ENCODE measurements around the gene TBX10. TPM values are rescaled to one million over a fixed set of nuclear protein-coding genes. Genes with fewer than 3 reads are reported as not detected.
"Not testable (repeated sequence)": the region's sequence is repeated elsewhere in the genome, so short reads cannot be mapped to it uniquely, and the experiment has no call there.

Gene TBX10
- total RNA-seq, 1 donor: not detected

DNA sequence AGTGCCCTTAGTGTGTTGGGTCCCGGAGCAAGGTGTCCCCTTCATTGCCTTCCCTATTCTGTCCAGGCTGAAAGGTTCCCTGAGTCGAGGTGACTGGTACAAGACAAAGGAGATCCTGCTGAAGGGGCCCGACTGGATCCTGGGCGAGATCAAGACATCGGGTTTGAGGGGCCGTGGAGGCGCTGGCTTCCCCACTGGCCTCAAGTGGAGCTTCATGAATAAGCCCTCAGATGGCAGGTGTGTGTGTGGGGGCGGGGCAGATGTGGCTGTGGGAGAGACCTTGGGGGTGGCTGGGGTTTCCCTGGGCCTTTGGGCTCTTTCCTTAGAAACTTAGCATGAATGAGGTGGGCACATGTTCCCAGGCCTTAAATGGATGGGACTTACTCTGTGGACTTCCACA is 31.1 kb downstream of the TBX10 start:
- no peak for TF ChIP-seq CTCF (IDR thresholded peaks at IDR 0.05; ENCODE audit: insufficient read depth, low read length)
- DNase-seq (ENCODE audit: low read depth): no peak
- no peak overlapping the region for H3K4me3 ChIP-seq (ENCODE audit: low read depth, low read length)

DNA sequence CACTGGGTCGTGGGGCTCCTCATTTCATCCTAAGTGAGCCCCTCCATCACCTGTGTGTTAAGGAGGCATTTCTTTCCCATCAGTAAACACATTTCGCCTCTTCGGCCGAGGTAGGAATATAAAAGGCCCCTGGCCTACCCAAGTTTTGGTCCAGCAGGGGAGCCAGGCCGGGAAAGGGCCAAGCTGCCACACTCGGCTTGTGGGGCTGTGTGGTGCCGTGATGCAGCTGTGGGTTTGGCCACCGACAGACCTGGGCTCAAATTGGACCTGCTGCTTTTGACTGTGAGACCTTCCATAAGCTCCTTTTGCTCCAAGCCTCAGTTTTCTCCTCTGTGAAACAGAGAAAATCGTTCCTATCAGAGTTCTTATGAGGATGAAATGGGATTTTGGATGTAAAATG is 32.1 kb downstream of the TBX10 start:
- TF ChIP-seq CTCF (IDR thresholded peaks at IDR 0.05; ENCODE audit: insufficient read depth, low read length): no peak
- peak overlapping the region; percentile 97 for H3K4me3 ChIP-seq (ENCODE audit: low read depth, low read length)
- DNase-seq (ENCODE audit: low read depth): no peak

DNA sequence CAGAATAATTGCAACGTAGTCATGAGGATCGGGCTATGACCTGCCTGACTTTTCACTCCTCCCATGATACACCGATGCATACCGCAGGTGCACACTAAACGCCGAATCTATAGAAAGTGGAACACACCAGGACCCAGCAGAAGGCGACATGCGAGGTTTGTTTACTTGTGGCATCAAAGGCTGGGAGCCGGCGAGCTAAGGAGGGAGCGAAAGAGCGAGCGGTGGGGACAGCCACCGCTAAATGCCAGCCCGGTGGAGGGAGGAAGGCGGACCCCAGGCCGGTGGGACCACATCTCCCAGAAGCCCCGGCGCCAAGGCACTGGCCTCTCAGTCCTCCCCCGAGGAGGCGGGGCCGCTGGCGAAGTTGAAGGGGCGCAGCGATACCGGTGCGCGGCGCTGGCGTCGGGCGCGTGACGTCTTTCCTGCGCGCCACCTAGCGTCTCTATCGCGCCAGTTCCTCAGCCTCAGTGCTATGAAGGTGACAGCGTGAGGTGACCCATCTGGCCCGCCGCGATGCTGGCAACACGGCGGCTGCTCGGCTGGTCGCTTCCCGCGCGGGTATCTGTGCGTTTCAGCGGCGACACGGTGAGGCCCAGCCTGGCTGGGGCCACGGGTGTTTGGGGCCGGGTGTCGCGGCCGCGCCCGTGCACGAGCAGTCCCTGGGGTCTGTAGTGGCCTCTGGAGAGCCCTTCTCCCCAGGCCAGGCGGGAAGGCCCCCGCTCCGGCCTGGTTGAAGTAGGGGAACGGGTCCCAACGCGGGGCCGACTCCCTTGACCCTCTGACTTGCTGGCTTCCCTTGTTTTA is 32.9 kb downstream of the TBX10 start, which contains the start of gene NDUFV1:
NDUFV1 (plus strand) TSS at position 445 of the 804 bp plus-strand sequence; CDS start at position 514, 69 bp downstream.
- peak; percentile 87 for DNase-seq (ENCODE audit: low read depth)
- TF ChIP-seq CTCF (IDR thresholded peaks at IDR 0.05; ENCODE audit: insufficient read depth, low read length): peak; percentile 36
- peak within 1 kb of the TSS; percentile 97 for H3K4me3 ChIP-seq (ENCODE audit: low read depth, low read length)

- H3K4me3 ChIP-seq (ENCODE audit: low read depth, low read length): peak overlapping the region; percentile 97
- DNase-seq (ENCODE audit: low read depth): peak; percentile 35
- TF ChIP-seq CTCF (IDR thresholded peaks at IDR 0.05; ENCODE audit: insufficient read depth, low read length): no peak
Observed at GRCh38 chr11:67606093-67606491, 33.5 kb downstream of the TBX10 start.

DNA sequence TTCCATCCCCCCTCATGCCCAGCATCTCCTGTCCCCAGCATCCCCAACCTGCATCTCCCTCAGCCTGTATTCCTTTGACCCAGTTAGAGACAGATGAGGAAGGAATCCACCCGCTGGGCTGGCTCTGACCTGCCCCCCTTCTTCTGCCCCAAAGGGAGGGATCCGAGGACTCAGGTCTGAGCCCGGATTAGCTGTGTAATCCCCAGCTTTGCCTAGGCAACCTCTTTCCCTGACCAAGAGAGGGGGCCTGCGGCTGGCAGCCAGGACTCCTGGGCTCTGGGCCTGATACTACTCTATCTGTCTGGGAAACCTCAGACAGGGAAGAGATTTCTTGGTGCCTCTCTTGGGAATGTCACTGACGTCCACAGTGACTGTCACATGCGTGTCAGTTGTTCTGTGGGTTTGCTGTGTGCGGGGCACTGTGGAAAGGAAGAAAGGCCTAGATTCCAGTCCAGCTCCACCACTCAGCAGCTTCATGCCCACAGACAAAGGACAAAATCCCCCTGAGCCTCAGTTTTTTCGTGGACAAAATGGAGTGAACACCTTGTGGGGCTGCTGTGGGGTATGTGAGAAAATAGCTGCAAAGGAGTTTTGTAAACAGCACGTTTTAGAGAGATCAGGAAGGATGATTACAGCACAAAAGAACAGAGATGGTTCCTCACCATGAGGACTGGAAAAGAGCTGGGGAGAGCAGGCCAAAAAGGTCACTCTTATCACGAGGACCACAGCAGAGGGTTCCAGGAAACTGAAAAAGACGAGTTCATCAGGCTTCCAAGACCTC is 34.1 kb downstream of the TBX10 start:
- no peak for TF ChIP-seq CTCF (IDR thresholded peaks at IDR 0.05; ENCODE audit: insufficient read depth, low read length)
- DNase-seq (ENCODE audit: low read depth): no peak
- H3K4me3 ChIP-seq (ENCODE audit: low read depth, low read length): no peak overlapping the region

DNA sequence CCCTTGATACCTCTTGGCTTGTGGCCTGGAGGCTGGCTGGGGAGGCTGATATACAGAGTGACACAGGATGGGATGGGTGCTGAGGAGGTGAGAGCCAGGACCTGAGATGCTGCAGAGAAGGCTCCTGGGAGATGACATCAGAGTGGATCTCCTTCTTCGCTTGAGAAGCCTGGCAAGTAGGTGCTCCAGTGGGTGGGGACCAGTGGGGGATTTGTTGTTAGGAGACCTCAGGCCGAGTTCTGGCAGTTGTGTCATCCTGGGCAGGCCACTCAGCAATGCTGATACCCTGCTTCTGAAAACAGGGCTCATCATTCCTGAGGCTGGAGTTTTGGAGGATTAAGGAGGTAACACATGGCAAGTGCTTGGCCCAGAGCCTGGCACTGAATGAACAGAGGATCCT is 34.7 kb downstream of the TBX10 start:
- no peak for DNase-seq (ENCODE audit: low read depth)
- no peak overlapping the region for H3K4me3 ChIP-seq (ENCODE audit: low read depth, low read length)
- TF ChIP-seq CTCF (IDR thresholded peaks at IDR 0.05; ENCODE audit: insufficient read depth, low read length): no peak

- not testable (repeated sequence) for DNase-seq (ENCODE audit: low read depth); H3K4me3 ChIP-seq (ENCODE audit: low read depth, low read length)
Observed at GRCh38 chr11:67604119-67604518, 35.4 kb downstream of the TBX10 start.
